ENCODE results near the gene RIPOR3. TPM values are rescaled to one million over a fixed set of nuclear protein-coding genes. Genes with fewer than 3 reads are reported as not detected.

The RIPOR3 gene
- polyA plus RNA-seq, 1 of the 3 experiments (the other 2 are of a cell fraction) = 1.2 TPM

- no peaks in the 10 kb centered on the region for H4K20me1 ChIP-seq (ENCODE audit: insufficient read depth)
- H3K9me3 ChIP-seq = no peaks in the 10 kb centered on the region
- H2AFZ ChIP-seq (ENCODE audit: low read depth) = no peak overlapping the region
- no peak for DNase-seq
- ChIA-PET CTCF (interaction anchor here (1.0 to 2.6 kb wide), 4 partner anchors 23 to 116 kb away, joined by 3 to 10 read pairs (median 5); no protein-coding TSS in a partner anchor), POLR2A (no interaction called here)
- H3K27ac ChIP-seq (ENCODE audit: low read depth in 2 of 2, low read length in 1 of 2) = no peak overlapping the region
- H3K36me3 ChIP-seq (replicated peaks in 1 of 2; ENCODE audit: control insufficient read depth in 1 of 2, insufficient read depth in 2 of 2, low read length in 1 of 2) = no peaks in the 10 kb centered on the region
- no peaks in the 10 kb centered on the region for H3K79me2 ChIP-seq (ENCODE audit: insufficient read depth)
- no peaks in the 10 kb centered on the region for H3F3A ChIP-seq (replicated peaks; ENCODE audit: insufficient read depth)
- no peaks in the 10 kb centered on the region for H3K9me2 ChIP-seq
- 89% methylated on average over 2 of the region's 2 CpGs for WGBS (ENCODE audit: low lambda C conversion rate)
- H3K4me1 ChIP-seq (ENCODE audit: control insufficient read depth in 1 of 2, insufficient read depth in 2 of 2, low read depth in 1 of 2, low read length in 1 of 2) = peaks cover 18 to 30% of the 10 kb centered on the region in 2 experiments
- H3K4me3 ChIP-seq (ENCODE audit: low read depth in 2 of 2, low read length in 1 of 2) = no peak overlapping the region
- H3K27me3 ChIP-seq (ENCODE audit: insufficient read depth) = no peaks in the 10 kb centered on the region
- no peak for TF ChIP-seq MXI1 (IDR thresholded peaks at IDR 0.05; ENCODE audit: low read depth, low read length)
- peak; percentile 81 for TF ChIP-seq GATA2 (CRISPR knock-in tag; IDR thresholded peaks at IDR 0.05)
- TF ChIP-seq CTCF (IDR thresholded peaks at IDR 0.05) = no peak
- H3K9ac ChIP-seq = no peak overlapping the region
- H3K4me2 ChIP-seq = peak overlapping the region; percentile 79; the same call in 1 of the 2 replicates
Observed at GRCh38 chr20:50692552-50692933, 1.2 kb upstream of the RIPOR3 start.

DNA sequence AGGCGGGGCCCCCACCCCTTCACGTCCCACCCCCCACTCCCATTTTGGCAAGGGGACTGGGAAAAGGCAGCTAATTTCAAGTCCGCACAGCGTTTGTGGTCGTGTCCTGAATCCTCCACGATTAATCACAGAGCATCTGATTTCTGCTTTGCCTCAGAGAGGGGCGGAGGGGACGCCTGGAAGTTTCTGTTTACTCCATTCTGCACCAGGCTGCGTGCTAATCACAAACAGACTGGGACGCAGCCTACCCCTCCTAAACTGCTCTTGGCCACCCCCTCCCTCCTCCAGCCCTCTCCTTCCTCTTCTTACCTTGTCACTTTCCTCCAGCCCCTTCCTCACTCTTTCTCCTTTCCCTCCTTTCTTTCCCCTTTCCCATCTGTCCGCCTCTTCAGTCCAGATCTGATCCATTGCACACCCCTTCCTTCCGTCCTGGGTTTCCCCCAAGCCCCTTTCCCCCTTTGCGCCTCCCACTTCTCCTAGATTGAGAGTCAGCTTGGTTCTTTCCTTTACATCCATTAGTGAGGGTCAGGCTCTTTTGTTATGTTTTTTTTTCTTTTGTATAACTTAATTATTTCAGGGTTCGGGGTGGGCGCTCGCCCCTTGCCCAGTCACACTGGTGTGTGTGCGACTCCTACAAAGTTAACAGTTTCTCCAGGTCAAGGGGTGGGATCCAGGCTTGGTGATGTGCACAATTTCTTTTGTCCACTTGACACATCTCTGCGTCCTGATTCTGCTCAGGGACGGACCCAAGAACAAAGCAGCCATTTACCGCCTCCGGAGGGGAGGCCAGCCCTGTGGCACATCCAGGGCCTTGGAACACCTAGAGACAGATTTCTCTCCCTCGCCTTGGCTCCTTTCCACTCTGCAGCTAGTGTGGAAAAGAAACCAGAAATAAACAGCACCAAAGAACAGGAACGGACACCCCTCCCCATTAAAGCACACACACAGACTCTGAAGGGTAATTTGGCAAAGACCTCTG lies 520 bp upstream of the RIPOR3 start:
- Histone ChIP-seq H3K79me2 (ENCODE audit: insufficient read depth) (no peaks in the 10 kb centered on the region), H3K27ac (ENCODE audit: low read depth in 2 of 2, low read length in 1 of 2) (no peak overlapping the region), H3K36me3 (replicated peaks in 1 of 2; ENCODE audit: control insufficient read depth in 1 of 2, insufficient read depth in 2 of 2, low read length in 1 of 2) (no peaks in the 10 kb centered on the region), H3K4me2 (peak overlapping the region; percentile 79), H3K4me1 (ENCODE audit: control insufficient read depth in 1 of 2, insufficient read depth in 2 of 2, low read depth in 1 of 2, low read length in 1 of 2) (peaks cover 18 to 30% of the 10 kb centered on the region in 2 experiments), H4K20me1 (ENCODE audit: insufficient read depth) (no peaks in the 10 kb centered on the region), H3F3A (replicated peaks; ENCODE audit: insufficient read depth) (no peaks in the 10 kb centered on the region), H3K9me3 (no peaks in the 10 kb centered on the region), H3K9ac (no peak overlapping the region), H3K9me2 (no peaks in the 10 kb centered on the region), H3K4me3 (ENCODE audit: low read depth in 2 of 2, low read length in 1 of 2) (peak overlapping the region; percentile 23 to 33; a peak in 3 of 4 replicates), H3K27me3 (ENCODE audit: insufficient read depth) (no peaks in the 10 kb centered on the region), H2AFZ (ENCODE audit: low read depth) (peak overlapping the region; percentile 79; the same call in 1 of the 2 replicates)
- CTCF ChIA-PET = interaction anchor here (1.1 to 2.6 kb wide), 9 partner anchors 11 to 99 kb away, joined by 3 to 10 read pairs (median 5); no protein-coding TSS in a partner anchor
- peak; percentile 76 for DNase-seq
- POLR2A ChIA-PET = no interaction called here
- 43% methylated on average over 22 of the region's 23 CpGs for WGBS (ENCODE audit: low lambda C conversion rate)
- TF ChIP-seq RAD21 (IDR thresholded peaks at IDR 0.05; ENCODE audit: low read length) (no peak), IRF3 (IDR thresholded peaks at IDR 0.05; ENCODE audit: low read depth, low read length) (no peak), TEAD4 (IDR thresholded peaks at IDR 0.05; ENCODE audit: borderline replicate concordance, insufficient read depth) (no peak), POLR2AphosphoS5 (IDR thresholded peaks at IDR 0.05; ENCODE audit: low read depth, low read length) (no peak), TCF12 (IDR thresholded peaks at IDR 0.05) (peak; percentile 80), NRF1 (IDR thresholded peaks at IDR 0.05; ENCODE audit: low read depth, low read length) (no peak), EP300 (IDR thresholded peaks at IDR 0.05; ENCODE audit: borderline replicate concordance in 1 of 2, low read depth in 1 of 2, low read length in 1 of 2) (peak in 1 of 2 experiments; percentile 64; a peak in 2 of 4 replicates), USF1 (IDR thresholded peaks at IDR 0.05; ENCODE audit: borderline replicate concordance, low read depth) (no peak), MXI1 (IDR thresholded peaks at IDR 0.05; ENCODE audit: low read depth, low read length) (0 out of 2 replicates have a peak, but pooled peaks have one; percentile 34), NFIC (IDR thresholded peaks at IDR 0.05; ENCODE audit: borderline replicate concordance) (peak; percentile 28; the same call in 1 of the 2 replicates), USF2 (IDR thresholded peaks at IDR 0.05; ENCODE audit: borderline replicate concordance, low read depth, low read length) (no peak), RCOR1 (IDR thresholded peaks at IDR 0.05; ENCODE audit: low read length) (peak; percentile 64), GABPA (IDR thresholded peaks at IDR 0.05; ENCODE audit: low read depth) (no peak)
- TF ChIP-seq, protein P1, sequence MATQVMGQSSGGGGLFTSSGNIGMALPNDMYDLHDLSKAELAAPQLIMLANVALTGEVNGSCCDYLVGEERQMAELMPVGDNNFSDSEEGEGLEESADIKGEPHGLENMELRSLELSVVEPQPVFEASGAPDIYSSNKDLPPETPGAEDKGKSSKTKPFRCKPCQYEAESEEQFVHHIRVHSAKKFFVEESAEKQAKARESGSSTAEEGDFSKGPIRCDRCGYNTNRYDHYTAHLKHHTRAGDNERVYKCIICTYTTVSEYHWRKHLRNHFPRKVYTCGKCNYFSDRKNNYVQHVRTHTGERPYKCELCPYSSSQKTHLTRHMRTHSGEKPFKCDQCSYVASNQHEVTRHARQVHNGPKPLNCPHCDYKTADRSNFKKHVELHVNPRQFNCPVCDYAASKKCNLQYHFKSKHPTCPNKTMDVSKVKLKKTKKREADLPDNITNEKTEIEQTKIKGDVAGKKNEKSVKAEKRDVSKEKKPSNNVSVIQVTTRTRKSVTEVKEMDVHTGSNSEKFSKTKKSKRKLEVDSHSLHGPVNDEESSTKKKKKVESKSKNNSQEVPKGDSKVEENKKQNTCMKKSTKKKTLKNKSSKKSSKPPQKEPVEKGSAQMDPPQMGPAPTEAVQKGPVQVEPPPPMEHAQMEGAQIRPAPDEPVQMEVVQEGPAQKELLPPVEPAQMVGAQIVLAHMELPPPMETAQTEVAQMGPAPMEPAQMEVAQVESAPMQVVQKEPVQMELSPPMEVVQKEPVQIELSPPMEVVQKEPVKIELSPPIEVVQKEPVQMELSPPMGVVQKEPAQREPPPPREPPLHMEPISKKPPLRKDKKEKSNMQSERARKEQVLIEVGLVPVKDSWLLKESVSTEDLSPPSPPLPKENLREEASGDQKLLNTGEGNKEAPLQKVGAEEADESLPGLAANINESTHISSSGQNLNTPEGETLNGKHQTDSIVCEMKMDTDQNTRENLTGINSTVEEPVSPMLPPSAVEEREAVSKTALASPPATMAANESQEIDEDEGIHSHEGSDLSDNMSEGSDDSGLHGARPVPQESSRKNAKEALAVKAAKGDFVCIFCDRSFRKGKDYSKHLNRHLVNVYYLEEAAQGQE (IDR thresholded peaks at IDR 0.05; ENCODE audit: low read depth, low read length) = no peak

Data from SK-N-SH (cell line).